Measurements from ENCODE around the gene CCDC88B.

- TF ChIP-seq, protein P1, sequence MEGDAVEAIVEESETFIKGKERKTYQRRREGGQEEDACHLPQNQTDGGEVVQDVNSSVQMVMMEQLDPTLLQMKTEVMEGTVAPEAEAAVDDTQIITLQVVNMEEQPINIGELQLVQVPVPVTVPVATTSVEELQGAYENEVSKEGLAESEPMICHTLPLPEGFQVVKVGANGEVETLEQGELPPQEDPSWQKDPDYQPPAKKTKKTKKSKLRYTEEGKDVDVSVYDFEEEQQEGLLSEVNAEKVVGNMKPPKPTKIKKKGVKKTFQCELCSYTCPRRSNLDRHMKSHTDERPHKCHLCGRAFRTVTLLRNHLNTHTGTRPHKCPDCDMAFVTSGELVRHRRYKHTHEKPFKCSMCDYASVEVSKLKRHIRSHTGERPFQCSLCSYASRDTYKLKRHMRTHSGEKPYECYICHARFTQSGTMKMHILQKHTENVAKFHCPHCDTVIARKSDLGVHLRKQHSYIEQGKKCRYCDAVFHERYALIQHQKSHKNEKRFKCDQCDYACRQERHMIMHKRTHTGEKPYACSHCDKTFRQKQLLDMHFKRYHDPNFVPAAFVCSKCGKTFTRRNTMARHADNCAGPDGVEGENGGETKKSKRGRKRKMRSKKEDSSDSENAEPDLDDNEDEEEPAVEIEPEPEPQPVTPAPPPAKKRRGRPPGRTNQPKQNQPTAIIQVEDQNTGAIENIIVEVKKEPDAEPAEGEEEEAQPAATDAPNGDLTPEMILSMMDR (IDR thresholded peaks at IDR 0.05; ENCODE audit: insufficient read depth, low read length, poor library complexity, severe bottlenecking), result no peak
- no peak for TF ChIP-seq EZH2phosphoT487 (conservative IDR thresholded peaks at IDR 0.05; ENCODE audit: low read length)
Measured at GRCh38 chr11:64376071-64376470, 36.1 kb downstream of the CCDC88B start.

Data from SU-DHL-6 (cell line).